HepG2 (cell line): ENCODE measurements around the gene PSD4. TPM values are rescaled to one million over a fixed set of nuclear protein-coding genes. Genes with fewer than 3 reads are reported as not detected.

Source experiments
- E2F2 ChIP-seq: sonication (generic); formaldehyde crosslinking; IDR thresholded peaks from 2 replicates; pipeline ENCODE4 v1.4.0; 2020; ENCODE audit warnings: missing genetic modification reagents, borderline replicate concordance
- ESRRA ChIP-seq: sonication (generic); formaldehyde crosslinking; IDR thresholded peaks from 2 replicates; pipeline ENCODE4 v1.5.1; 2020; ENCODE audit warnings: mild to moderate bottlenecking, low read depth, missing genetic modification reagents
- KDM1A ChIP-seq: IDR thresholded peaks from 2 replicates; pipeline ENCODE4 v1.6.1; 2016; ENCODE audit warnings: missing compliant biosample characterization
- MAZ ChIP-seq, 2 experiments: sonication (generic) in 1 of 2; formaldehyde crosslinking in 1 of 2; IDR thresholded peaks; 2 replicates each; pipeline versions ENCODE4 v1.5.0 to v1.6.1; 2012 to 2020; ENCODE audit warnings: low read depth in 2 of 2, mild to moderate bottlenecking in 2 of 2, borderline replicate concordance in 1 of 2, improper control_type of control experiment in 1 of 2, low read length in 1 of 2, missing genetic modification reagents in 1 of 2, moderate library complexity in 1 of 2
- MBD4 ChIP-seq: IDR thresholded peaks from 2 replicates; pipeline ENCODE4 v1.6.1; 2012; ENCODE audit warnings: low read length, inconsistent platforms, borderline replicate concordance
- PAWR ChIP-seq: sonication (generic); formaldehyde crosslinking; IDR thresholded peaks from 2 replicates; pipeline ENCODE4 v1.4.0; 2020; ENCODE audit warnings: missing genetic modification reagents, mild to moderate bottlenecking, borderline replicate concordance
- SIX1 ChIP-seq: sonication (generic); formaldehyde crosslinking; IDR thresholded peaks from 2 replicates; pipeline ENCODE4 v1.4.0; 2020; ENCODE audit warnings: missing genetic modification reagents, borderline replicate concordance
- SP140L ChIP-seq: sonication (generic); formaldehyde crosslinking; IDR thresholded peaks from 2 replicates; pipeline ENCODE4 v1.4.0; 2020; ENCODE audit warnings: missing genetic modification reagents, borderline replicate concordance
- SRF ChIP-seq: IDR thresholded peaks from 2 replicates; pipeline ENCODE4 v1.6.1; 2011; ENCODE audit warnings: mild to moderate bottlenecking, low read depth, low read length, moderate library complexity
- XBP1 ChIP-seq: sonication (generic); formaldehyde crosslinking; IDR thresholded peaks from 2 replicates; pipeline ENCODE4 v1.5.0; 2020; ENCODE audit warnings: missing genetic modification reagents
- ZBTB21 ChIP-seq: sonication (generic); formaldehyde crosslinking; IDR thresholded peaks from 2 replicates; pipeline ENCODE4 v1.4.0; 2020; ENCODE audit warnings: missing genetic modification reagents
- ZFP1 ChIP-seq: IDR thresholded peaks from 2 replicates; pipeline ENCODE4 v1.6.1; 2016
- ZNF333 ChIP-seq: sonication (generic); formaldehyde crosslinking; IDR thresholded peaks from 2 replicates; pipeline ENCODE4 v1.4.0; 2020; ENCODE audit warnings: mild to moderate bottlenecking, missing genetic modification reagents, borderline replicate concordance
- ZNF431 ChIP-seq: sonication (generic); formaldehyde crosslinking; IDR thresholded peaks from 2 replicates; pipeline ENCODE4 v1.9.0; 2022; ENCODE audit warnings: missing genetic modification reagents, low read depth, mild to moderate bottlenecking, borderline replicate concordance
- ZNF605 ChIP-seq: sonication (generic); formaldehyde crosslinking; IDR thresholded peaks from 2 replicates; pipeline ENCODE4 v1.8.0; 2022; ENCODE audit warnings: mild to moderate bottlenecking, missing genetic modification reagents
- ZNF615 ChIP-seq: sonication (generic); formaldehyde crosslinking; IDR thresholded peaks from 2 replicates; pipeline ENCODE4 v1.5.0; 2020; ENCODE audit warnings: mild to moderate bottlenecking, missing genetic modification reagents, borderline replicate concordance
- ZNF646 ChIP-seq: sonication (generic); formaldehyde crosslinking; IDR thresholded peaks from 2 replicates; pipeline ENCODE4 v1.9.0; 2021; ENCODE audit warnings: mild to moderate bottlenecking, missing genetic modification reagents
- ZNF75D ChIP-seq: sonication (generic); formaldehyde crosslinking; IDR thresholded peaks from 2 replicates; pipeline ENCODE4 v1.8.1; 2023; ENCODE audit warnings: missing genetic modification reagents, mild to moderate bottlenecking, borderline replicate concordance
- ZNF879 ChIP-seq: sonication (generic); formaldehyde crosslinking; IDR thresholded peaks from 2 replicates; pipeline ENCODE4 v1.8.1; 2023; ENCODE audit warnings: missing genetic modification reagents
- polyA plus RNA-seq, 8 experiments: library from polyadenylated mRNA; depleted of rRNA in 3 of 8; stranded (reverse) in 7 of 8; unstranded in 1 of 8; fragments of >200 nt; fragmentation: Illumina TruSeq in 4 of 8; extraction: Trizol in 4 of 8; gene quantifications; 2 replicates each; pipeline versions ENCODE4 v1.2.1 to v1.2.3, GENCODE V29; 2011 to 2016; ENCODE audit warnings: low read depth in 4 of 8, missing spikeins in 1 of 8, mixed read lengths in 1 of 8; ENCODE audit not compliant: insufficient read depth in 1 of 8
- total RNA-seq, 5 experiments: library from RNA; depleted of rRNA; stranded (reverse); fragments of >200 nt; fragmentation: Illumina TruSeq; extraction: Trizol; gene quantifications; 2 replicates each; pipeline ENCODE4 v1.2.3, GENCODE V29; 2016; ENCODE audit warnings: low read depth in 1 of 5

PSD4 gene
- total and polyA plus RNA-seq, 2 of the 13 experiments (the other 11 are each of a cell fraction or from before 2014, with no cell fraction given): 5.8 to 9.4 TPM

- TF ChIP-seq ESRRA (CRISPR knock-in tag) (peak; percentile 91; the same call in 1 of the 2 replicates), PAWR (no peak), ZFP1 (CRISPR knock-in tag) (peak; percentile 51; the same call in 1 of the 2 replicates), ZNF431 (CRISPR knock-in tag) (peak; percentile 57; the same call in 1 of the 2 replicates), KDM1A (CRISPR knock-in tag) (peak; percentile 58; the same call in 1 of the 2 replicates), ZNF615 (CRISPR knock-in tag) (0 out of 2 replicates have a peak, but pooled peaks have one; percentile 23), MAZ (IDR thresholded peaks at IDR 0.05; ENCODE audit: borderline replicate concordance, low read depth, low read length) (no peak), MAZ (CRISPR knock-in tag; IDR thresholded peaks at IDR 0.05; ENCODE audit: low read depth) (0 out of 2 replicates have a peak, but pooled peaks have one; percentile 58), MBD4 (peak; percentile 96; the same call in 1 of the 2 replicates), SIX1 (CRISPR knock-in tag) (peak; percentile 88), ZBTB21 (CRISPR knock-in tag) (peak; percentile 68), SRF (peak; percentile 88), SP140L (CRISPR knock-in tag) (peak; percentile 89; the same call in 1 of the 2 replicates), ZNF879 (CRISPR knock-in tag) (peak; percentile 89; the same call in 1 of the 2 replicates), ZNF333 (CRISPR knock-in tag) (peak; percentile 56; the same call in 1 of the 2 replicates), ZNF605 (CRISPR knock-in tag) (peak; percentile 83; the same call in 1 of the 2 replicates), ZNF646 (CRISPR knock-in tag) (peak; percentile 81; the same call in 1 of the 2 replicates), XBP1 (CRISPR knock-in tag) (no peak), E2F2 (CRISPR knock-in tag) (peak; percentile 87; the same call in 1 of the 2 replicates), ZNF75D (no peak)
Measured at GRCh38 chr2:113126845-113127645, 46.7 kb upstream of the PSD4 start, which contains the start of gene IL1RN (continued).
